CD14-positive monocyte (primary cell): ENCODE data around the gene SPI1. TPM values are rescaled to one million over a fixed set of nuclear protein-coding genes. Genes with fewer than 3 reads are reported as not detected.

Experiments
- DNase-seq, 3 donors: peaks; one replicate each; pipeline ENCODE4 v3.0.0-alpha.2; 2011 to 2022
- H2AFZ ChIP-seq: 2 replicates; pipeline ENCODE4 v1.6.0; 2012; ENCODE audit warnings: mild to moderate bottlenecking, low read depth, low read length, inconsistent platforms; ENCODE audit not compliant: insufficient read depth, poor library complexity, severe bottlenecking
- H3K27ac ChIP-seq, 2 donors: 1 replicate in 1 of 2; 2 replicates in 1 of 2; pipeline ENCODE4 v1.5.1; 2012 to 2013; ENCODE audit warnings: low read length in 2 of 2, control low read depth in 1 of 2, inconsistent platforms in 1 of 2, low read depth in 1 of 2, mild to moderate bottlenecking in 1 of 2
- H3K27me3 ChIP-seq, 2 donors: one replicate each; pipeline versions ENCODE4 v1.6.0 to v1.6.1; 2011 to 2013; ENCODE audit warnings: low read length in 2 of 2; ENCODE audit not compliant: control insufficient read depth in 2 of 2, insufficient read depth in 2 of 2
- H3K36me3 ChIP-seq, 2 donors: replicated peaks in 1 of 2; 1 replicate in 1 of 2; 2 replicates in 1 of 2; pipeline versions ENCODE4 v1.5.1 to v1.6.1; 2012 to 2013; ENCODE audit warnings: low read length in 2 of 2, control low read depth in 1 of 2, inconsistent platforms in 1 of 2, mild to moderate bottlenecking in 1 of 2; ENCODE audit not compliant: insufficient read depth in 2 of 2, control insufficient read depth in 1 of 2
- H3K4me1 ChIP-seq, 2 donors: 1 replicate in 1 of 2; 2 replicates in 1 of 2; pipeline versions ENCODE4 v1.5.1 to v1.6.1; 2012 to 2013; ENCODE audit warnings: low read length in 2 of 2, control low read depth in 1 of 2, inconsistent platforms in 1 of 2, mild to moderate bottlenecking in 1 of 2, moderate library complexity in 1 of 2; ENCODE audit not compliant: insufficient read depth in 2 of 2, control insufficient read depth in 1 of 2
- H3K4me2 ChIP-seq: replicated peaks from 2 replicates; pipeline ENCODE3; 2012; ENCODE audit warnings: low read length, moderate library complexity, mild to moderate bottlenecking; ENCODE audit not compliant: poor library complexity, severe bottlenecking; ENCODE audit errors: extremely low read depth
- H3K4me3 ChIP-seq, 3 experiments: fragments of 200-600 bp in 1 of 3; sonication (generic) in 1 of 3; replicated peaks in 1 of 3; 1 replicate in 2 of 3; 2 replicates in 1 of 3; pipeline ENCODE4 v1.5.1; 2011 to 2013; ENCODE audit warnings: low read length in 3 of 3, mild to moderate bottlenecking in 3 of 3, control low read depth in 2 of 3, low read depth in 2 of 3, inconsistent platforms in 1 of 3, moderate library complexity in 1 of 3
- H3K79me2 ChIP-seq: 2 replicates; pipeline ENCODE4 v1.6.0; 2012; ENCODE audit warnings: mild to moderate bottlenecking, control low read depth, inconsistent platforms, low read length, moderate library complexity; ENCODE audit not compliant: insufficient read depth
- H3K9ac ChIP-seq: 2 replicates; pipeline ENCODE4 v1.6.0; 2017; ENCODE audit warnings: low read length, mild to moderate bottlenecking; ENCODE audit not compliant: insufficient read depth, poor library complexity, severe bottlenecking
- H3K9me3 ChIP-seq, 2 donors: replicated peaks in 1 of 2; 1 replicate in 1 of 2; 2 replicates in 1 of 2; pipeline versions ENCODE4 v1.5.1 to v1.6.1; 2012 to 2013; ENCODE audit warnings: low read length in 2 of 2, control low read depth in 1 of 2; ENCODE audit not compliant: control insufficient read depth in 1 of 2, insufficient read depth in 1 of 2
- H4K20me1 ChIP-seq: 2 replicates; pipeline ENCODE4 v1.6.0; 2012; ENCODE audit warnings: mild to moderate bottlenecking, low read length, control low read depth, moderate library complexity; ENCODE audit not compliant: insufficient read depth
- H3K27ac Mint-ChIP-seq, 7 donors: one replicate each; pipeline ENCODE4 v1.8.0; 2020; ENCODE audit warnings: mild to moderate bottlenecking in 7 of 7, mixed read lengths in 7 of 7, moderate library complexity in 6 of 7, inconsistent platforms in 2 of 7
- H3K27me3 Mint-ChIP-seq, 3 donors: one replicate each; pipeline ENCODE4 v1.8.0; 2021 to 2022; ENCODE audit warnings: low read depth in 3 of 3, mild to moderate bottlenecking in 3 of 3, mixed read lengths in 3 of 3, moderate library complexity in 3 of 3, inconsistent platforms in 1 of 3
- H3K36me3 Mint-ChIP-seq, 2 donors: one replicate each; pipeline ENCODE4 v1.8.0; 2020; ENCODE audit warnings: mixed read lengths in 2 of 2, inconsistent platforms in 1 of 2, mild to moderate bottlenecking in 1 of 2
- H3K4me1 Mint-ChIP-seq: one replicate; pipeline ENCODE4 v1.8.0; 2020; ENCODE audit warnings: mild to moderate bottlenecking, mixed read lengths
- H3K4me3 Mint-ChIP-seq, 2 donors: one replicate each; pipeline ENCODE4 v1.8.0; 2020; ENCODE audit warnings: mild to moderate bottlenecking in 2 of 2, mixed read lengths in 2 of 2, moderate library complexity in 1 of 2
- H3K9me3 Mint-ChIP-seq, 7 donors: one replicate each; pipeline ENCODE4 v1.8.0; 2020 to 2022; ENCODE audit warnings: mixed read lengths in 7 of 7, mild to moderate bottlenecking in 6 of 7, moderate library complexity in 6 of 7, inconsistent platforms in 2 of 7
- WGBS: methylation state at CpG from one replicate; pipeline ENCODE4 v1.1.5; 2013; ENCODE audit warnings: missing lambda C conversion rate; ENCODE audit not compliant: insufficient coverage; 5-methylcytosine and 5-hydroxymethylcytosine counted together
- intact Hi-C, 2 donors: fragments of 100-400 bp; cut with micrococcal nuclease; formaldehyde crosslinking; loops; one replicate each; pipeline versions ENCODE4 v1.15.0 to v1.15.1; 2023
- polyA plus RNA-seq, 3 donors: library from polyadenylated mRNA; depleted of rRNA in 1 of 3; unstranded in 2 of 3; stranded (reverse) in 1 of 3; fragments of 300-500 nt in 2 of 3; fragments of >200 nt in 1 of 3; fragmentation: Illumina TruSeq in 2 of 3; gene quantifications; 1 replicate in 2 of 3; 2 replicates in 1 of 3; pipeline ENCODE4 v1.2.3, GENCODE V29; 2012 to 2021
- TF ChIP-seq, protein P1 (sequence below): fragments of 200-600 bp; IDR thresholded peaks from one replicate; pipeline ENCODE4 v1.8.0; 2022; ENCODE audit warnings: antibody characterized with exemption, mild to moderate bottlenecking

The SPI1 gene
- polyA plus RNA-seq, 3 donors, result 156 to 914 (median 223) TPM

DNA sequence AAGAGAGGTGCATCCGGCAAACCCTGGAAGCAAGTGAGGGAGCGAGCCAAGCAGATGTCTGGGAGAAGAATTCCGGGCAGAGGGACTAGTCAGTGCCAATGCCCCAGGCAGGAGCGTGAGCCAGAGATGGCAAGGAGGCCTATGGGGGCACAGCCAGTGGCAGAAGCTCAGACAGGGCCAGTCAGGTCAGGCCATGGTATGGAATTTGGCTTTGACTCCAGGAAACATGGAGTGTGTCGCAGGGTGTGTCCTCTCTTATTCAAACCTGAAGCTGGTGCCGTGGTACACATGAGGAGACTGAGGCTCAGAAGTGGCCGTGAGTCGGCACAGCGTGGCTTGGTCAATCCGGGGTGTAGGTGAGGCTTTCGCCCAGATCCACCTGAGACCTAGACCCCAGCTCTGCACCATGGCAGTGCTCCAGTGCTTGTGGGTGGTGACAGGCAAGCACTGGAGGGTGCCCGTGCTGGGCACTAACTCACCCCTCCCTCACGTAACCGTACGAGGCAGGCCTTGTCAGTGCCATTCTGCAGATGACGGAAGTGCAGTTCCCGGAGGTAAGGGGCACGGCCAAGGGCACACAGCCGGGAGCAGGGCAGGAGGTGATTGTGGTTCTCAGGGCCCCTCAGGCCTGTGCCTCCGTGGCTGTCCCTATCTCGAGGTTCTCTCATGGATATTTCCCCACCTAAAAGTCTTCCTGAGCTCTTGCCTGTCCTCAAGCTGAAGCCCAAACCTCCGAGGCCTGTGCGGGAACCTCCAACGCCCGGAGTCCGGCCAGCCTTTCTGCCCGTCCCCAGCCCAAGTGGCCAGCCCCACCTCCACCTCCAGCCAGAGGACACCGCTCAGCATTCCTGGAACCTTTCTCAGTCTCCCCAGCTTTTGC, 10.6 kb upstream of the SPI1 start:
- peak overlapping the region in 2 of 3 experiments; percentile 12 to 50 for H3K4me3 ChIP-seq
- peak overlapping the region; percentile 99 for H3K9ac ChIP-seq
- no peak overlapping the region for H2AFZ ChIP-seq
- H3K4me3 Mint-ChIP-seq, result peak overlapping the region; percentile 72 to 88
- H3K9me3 ChIP-seq, result no peaks in the 10 kb centered on the region
- intact Hi-C loops, result no loop called here
- H3K27me3 Mint-ChIP-seq, result peaks cover 0 to 3% (median 0%) of the 10 kb centered on the region in 3 donors
- H3K9me3 Mint-ChIP-seq, result peaks cover 0 to 2% (median 0%) of the 10 kb centered on the region in 7 donors
- H3K4me1 ChIP-seq, result peaks cover 76 to 83% of the 10 kb centered on the region in 2 donors
- H3K27ac ChIP-seq, result peak overlapping the region; percentile 98 to 100
- peaks cover 72% of the 10 kb centered on the region for H3K4me1 Mint-ChIP-seq
- TF ChIP-seq, protein P1, sequence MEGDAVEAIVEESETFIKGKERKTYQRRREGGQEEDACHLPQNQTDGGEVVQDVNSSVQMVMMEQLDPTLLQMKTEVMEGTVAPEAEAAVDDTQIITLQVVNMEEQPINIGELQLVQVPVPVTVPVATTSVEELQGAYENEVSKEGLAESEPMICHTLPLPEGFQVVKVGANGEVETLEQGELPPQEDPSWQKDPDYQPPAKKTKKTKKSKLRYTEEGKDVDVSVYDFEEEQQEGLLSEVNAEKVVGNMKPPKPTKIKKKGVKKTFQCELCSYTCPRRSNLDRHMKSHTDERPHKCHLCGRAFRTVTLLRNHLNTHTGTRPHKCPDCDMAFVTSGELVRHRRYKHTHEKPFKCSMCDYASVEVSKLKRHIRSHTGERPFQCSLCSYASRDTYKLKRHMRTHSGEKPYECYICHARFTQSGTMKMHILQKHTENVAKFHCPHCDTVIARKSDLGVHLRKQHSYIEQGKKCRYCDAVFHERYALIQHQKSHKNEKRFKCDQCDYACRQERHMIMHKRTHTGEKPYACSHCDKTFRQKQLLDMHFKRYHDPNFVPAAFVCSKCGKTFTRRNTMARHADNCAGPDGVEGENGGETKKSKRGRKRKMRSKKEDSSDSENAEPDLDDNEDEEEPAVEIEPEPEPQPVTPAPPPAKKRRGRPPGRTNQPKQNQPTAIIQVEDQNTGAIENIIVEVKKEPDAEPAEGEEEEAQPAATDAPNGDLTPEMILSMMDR, result no peak
- peaks cover 20 to 72% of the 10 kb centered on the region in 2 donors for H3K36me3 Mint-ChIP-seq
- no peaks in the 10 kb centered on the region for H4K20me1 ChIP-seq
- H3K36me3 ChIP-seq, result peaks cover 0 to 9% of the 10 kb centered on the region in 2 donors
- peak overlapping the region; percentile 79 for H3K4me2 ChIP-seq
- peak overlapping the region; percentile 99 to 100 (median 100) for H3K27ac Mint-ChIP-seq
- no peaks in the 10 kb centered on the region for H3K27me3 ChIP-seq
- peaks cover 91% of the 10 kb centered on the region for H3K79me2 ChIP-seq
- WGBS, result 68% methylated on average over 26 of the region's 28 CpGs
- DNase-seq, result peak in 2 of 3 donors; percentile 57 to 59

DNA sequence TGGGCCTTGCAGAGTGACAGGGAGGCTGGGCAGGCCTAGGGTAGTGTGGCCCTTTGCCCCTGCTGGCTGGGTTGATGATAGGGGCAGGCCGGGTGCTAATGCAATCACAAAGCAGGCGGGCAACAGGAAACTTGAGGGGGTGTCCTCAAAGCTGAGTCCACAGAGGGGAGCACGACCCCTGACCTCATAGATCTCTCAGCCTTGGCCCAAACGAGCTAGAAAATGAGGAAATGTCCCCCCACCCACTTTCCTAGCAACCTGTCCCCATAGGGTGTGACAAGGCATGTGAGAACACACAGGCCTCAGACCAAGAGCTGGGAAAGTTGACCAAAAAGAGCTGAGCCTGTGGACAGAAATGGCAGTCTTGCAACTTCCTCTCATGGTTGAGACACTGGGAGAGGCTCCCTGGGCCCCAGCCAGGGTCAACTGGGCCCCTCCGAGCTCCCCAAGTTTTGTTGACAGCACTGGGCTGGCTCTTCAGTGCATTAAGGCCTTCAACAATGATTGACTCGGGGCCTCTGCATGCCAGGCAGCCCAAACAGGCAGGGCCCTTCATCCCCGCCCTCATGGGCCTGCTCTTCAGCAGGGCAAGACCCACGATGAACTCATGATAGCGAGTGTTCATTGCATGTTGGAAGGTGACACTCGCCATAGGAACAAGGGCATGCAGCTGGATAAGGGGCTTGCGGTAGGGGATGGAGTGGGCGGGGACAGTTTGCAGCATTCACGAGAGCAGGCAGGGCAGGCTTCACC, 9.8 kb upstream of the SPI1 start:
- TF ChIP-seq, protein P1, result no peak
- Histone ChIP-seq H3K4me1 (peaks cover 76 to 83% of the 10 kb centered on the region in 2 donors), H4K20me1 (no peaks in the 10 kb centered on the region), H3K27me3 (no peaks in the 10 kb centered on the region), H3K4me3 (peak overlapping the region in 1 of 3 experiments; percentile 50), H3K79me2 (peaks cover 91% of the 10 kb centered on the region), H3K4me2 (peak overlapping the region; percentile 27), H2AFZ (peak overlapping the region; percentile 22), H3K9me3 (no peaks in the 10 kb centered on the region), H3K36me3 (peaks cover 5 to 15% of the 10 kb centered on the region in 2 donors), H3K9ac (peak overlapping the region; percentile 99), H3K27ac (peak overlapping the region; percentile 98 to 100)
- DNase-seq, result peak; percentile 90 to 96 (median 95)
- Mint-ChIP-seq H3K27ac (peak overlapping the region; percentile 99 to 100 (median 100)), H3K27me3 (peaks cover 0 to 3% (median 0%) of the 10 kb centered on the region in 3 donors), H3K36me3 (peaks cover 24 to 74% of the 10 kb centered on the region in 2 donors), H3K4me3 (peak overlapping the region; percentile 72 to 73), H3K9me3 (peaks cover 0 to 2% (median 0%) of the 10 kb centered on the region in 7 donors), H3K4me1 (peaks cover 72% of the 10 kb centered on the region)
- intact Hi-C loops, result no loop called here
- WGBS, result 16% methylated on average over 11 of the region's 13 CpGs
